SH-SY5Y (cell line): ENCODE measurements around the gene PLCL2.

Source experiments
- GATA2 ChIP-seq: IDR thresholded peaks from 2 replicates; pipeline ENCODE4 v1.6.1; 2011; ENCODE audit warnings: mild to moderate bottlenecking, low read depth, low read length
- GATA3 ChIP-seq: IDR thresholded peaks from 2 replicates; pipeline ENCODE4 v1.6.1; 2011; ENCODE audit warnings: low read depth, mild to moderate bottlenecking, low read length, moderate library complexity

The PLCL2 gene

GRCh38 chr3:16877911-16878310 lies 6.8 kb upstream of the PLCL2 start:
- no peak for TF ChIP-seq GATA2
- no peak for TF ChIP-seq GATA3

DNA sequence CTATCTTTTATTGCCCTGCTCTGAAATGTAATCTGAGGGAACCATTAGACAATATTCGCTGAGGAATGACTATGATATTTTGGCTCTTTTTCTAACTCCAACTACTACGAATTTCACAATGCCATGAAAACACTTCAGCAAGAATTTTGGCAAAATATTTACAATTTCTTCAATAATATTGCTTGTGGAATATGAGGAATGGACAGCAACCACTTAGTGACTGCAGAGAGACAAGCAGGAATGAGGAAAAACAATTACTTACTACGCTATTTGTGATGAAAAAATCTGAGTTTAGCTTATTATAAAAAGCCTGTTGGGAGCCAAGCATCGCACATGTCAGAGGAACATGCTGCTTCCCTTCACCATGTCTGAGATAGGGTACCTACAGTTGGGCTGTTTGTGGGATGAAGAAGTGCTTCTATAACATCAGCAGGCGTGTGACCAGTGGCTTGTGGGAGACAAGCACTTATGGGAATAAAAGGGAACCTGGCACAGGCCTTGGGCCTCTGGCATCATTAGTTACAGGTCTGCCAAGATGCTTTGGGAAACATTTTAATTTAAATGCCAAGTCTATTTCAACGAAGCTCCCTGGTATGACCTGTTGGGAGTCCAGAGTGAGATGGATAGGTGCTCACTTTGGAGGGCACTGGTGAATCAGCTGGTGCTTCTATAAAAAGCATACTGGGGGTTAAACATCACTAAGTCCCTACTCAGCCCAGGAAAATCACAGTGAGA lies 2.7 kb upstream of the PLCL2 start:
- no peak for TF ChIP-seq GATA2

- TF ChIP-seq GATA3, result no peak
- no peak for TF ChIP-seq GATA2
These were observed 1.6 kb upstream of the PLCL2 start for GRCh38 chr3:16883057-16883722.

GRCh38 chr3:16883723-16884083 lies 1.1 kb upstream of the PLCL2 start:
- TF ChIP-seq GATA3, result no peak
- no peak for TF ChIP-seq GATA2

- no peak for TF ChIP-seq GATA3
- TF ChIP-seq GATA2, result no peak
These were observed 539 bp upstream of the PLCL2 start for GRCh38 chr3:16884084-16884747.

GRCh38 chr3:16885593-16886302 lies 993 bp downstream of the PLCL2 start:
- TF ChIP-seq GATA2 (no peak), GATA3 (no peak)

GRCh38 chr3:16886303-16886683 lies 1.5 kb downstream of the PLCL2 start:
- no peak for TF ChIP-seq GATA3
- TF ChIP-seq GATA2, result no peak

DNA sequence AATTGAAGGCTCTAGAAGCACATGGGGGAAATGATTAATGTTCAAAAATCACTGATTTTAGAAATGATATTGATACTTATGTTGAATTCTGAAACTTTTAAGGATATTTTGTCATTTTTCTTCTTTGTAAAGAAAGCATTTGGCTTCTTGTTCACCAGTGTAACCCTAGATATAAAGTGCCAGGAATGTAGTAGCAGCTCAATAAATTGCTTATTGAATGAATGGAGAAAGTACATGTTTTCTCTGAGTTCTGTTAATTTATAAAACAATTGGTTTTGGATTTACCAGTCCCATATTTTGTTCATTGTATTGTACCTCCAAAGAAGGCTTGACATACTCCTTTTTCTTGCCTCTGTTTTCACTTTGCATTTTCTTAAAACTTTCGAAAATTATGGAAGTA lies 2.4 kb downstream of the PLCL2 start:
- TF ChIP-seq GATA3, result no peak
- no peak for TF ChIP-seq GATA2

- TF ChIP-seq GATA2 (no peak), GATA3 (no peak)
These were observed 3.6 kb downstream of the PLCL2 start for GRCh38 chr3:16888356-16888755.

GRCh38 chr3:16888785-16889607 lies 4.2 kb downstream of the PLCL2 start:
- no peak for TF ChIP-seq GATA3
- no peak for TF ChIP-seq GATA2

DNA sequence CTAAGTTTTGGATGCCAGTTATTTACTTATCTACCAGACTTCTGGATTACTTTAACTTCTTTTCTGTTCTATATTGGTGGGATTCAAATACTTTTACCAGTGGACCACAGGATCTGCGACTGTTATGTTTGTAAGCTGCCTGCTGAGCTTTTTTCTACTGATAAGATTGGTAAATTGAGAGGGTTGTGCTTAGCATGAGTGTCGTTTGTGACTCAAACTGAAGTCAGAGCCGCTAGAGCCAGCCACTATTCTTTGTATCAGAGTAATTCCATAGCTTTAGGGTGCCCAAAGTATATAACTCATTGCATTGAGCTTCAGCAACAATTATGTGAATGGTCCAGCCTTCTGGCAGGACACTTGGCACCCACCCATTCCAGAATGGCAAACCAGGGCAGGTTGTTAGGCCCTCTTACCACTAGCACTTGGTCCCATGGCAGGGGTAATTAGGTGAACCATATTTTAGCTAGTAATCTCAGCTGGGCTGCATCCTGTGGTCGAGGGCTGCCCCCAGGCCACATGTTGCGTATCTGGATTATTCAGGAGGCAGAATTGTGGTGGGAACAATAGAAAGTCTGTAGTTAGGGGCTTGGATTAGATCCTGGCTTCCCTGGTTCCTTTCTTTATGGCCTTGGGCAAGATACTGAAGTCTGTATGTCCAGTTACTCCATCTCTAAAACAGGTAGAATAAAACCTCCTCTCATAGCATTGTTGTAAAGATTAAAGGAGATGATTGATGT lies 6.0 kb downstream of the PLCL2 start:
- TF ChIP-seq GATA2, result no peak
- no peak for TF ChIP-seq GATA3

DNA sequence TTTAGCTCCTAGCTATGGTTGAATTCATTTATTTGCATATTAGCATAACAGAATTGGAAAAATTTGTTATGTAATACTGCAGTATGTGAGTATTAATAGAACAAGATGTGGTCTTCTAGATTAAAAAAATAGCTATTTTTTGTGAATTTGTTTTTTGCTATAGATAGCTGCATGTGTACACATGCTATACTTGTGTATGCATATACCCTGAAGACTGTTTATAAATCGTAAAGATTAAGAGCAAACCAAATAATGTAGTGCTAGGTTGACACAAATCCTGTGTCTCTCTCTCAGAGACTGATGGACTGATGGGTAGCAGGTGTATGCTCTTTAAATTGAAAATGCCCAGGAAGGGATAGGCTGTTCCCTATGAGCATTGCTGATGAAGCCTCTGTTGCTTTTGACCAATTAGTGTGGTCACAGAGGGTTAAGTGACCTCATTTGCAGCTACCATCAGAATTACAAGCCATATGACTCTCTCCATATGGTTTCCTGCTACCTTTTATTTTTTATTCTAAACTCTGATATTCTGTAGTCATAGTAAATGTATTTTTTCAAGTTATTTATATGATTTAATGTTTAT lies 9.0 kb downstream of the PLCL2 start:
- no peak for TF ChIP-seq GATA3
- no peak for TF ChIP-seq GATA2
